GM19328 (cell line): ENCODE data around the gene FLT4.

Source experiments
- ATAC-seq: cut with Tn5 transposase; IDR thresholded peaks from one replicate; pipeline ENCODE4 v1.9.1; 2021; ENCODE audit warnings: mild to moderate bottlenecking, moderate library complexity; ENCODE audit not compliant: unreplicated experiment

Gene FLT4

GRCh38 chr5:180594311-180595045, 54.9 kb downstream of the FLT4 start:
- ATAC-seq = no peak

GRCh38 chr5:180593446-180594206, 55.8 kb downstream of the FLT4 start:
- no peak for ATAC-seq

- ATAC-seq = no peak
These were observed 57.2 kb downstream of the FLT4 start for GRCh38 chr5:180592176-180592575.

- ATAC-seq = no peak
These were observed 58.0 kb downstream of the FLT4 start, which contains the start of gene SCGB3A1 for GRCh38 chr5:180591311-180591887. TSS of gene SCGB3A1 (minus strand) at chr5:180591499. CDS start at chr5:180591462, 37 bp downstream.

GRCh38 chr5:180590543-180591310, 58.7 kb downstream of the FLT4 start:
- no peak for ATAC-seq

- ATAC-seq = no peak
These were observed 59.4 kb downstream of the FLT4 start for GRCh38 chr5:180589771-180590542.

- ATAC-seq = no peak
These were observed 62.5 kb downstream of the FLT4 start for GRCh38 chr5:180586870-180587269.

GRCh38 chr5:180586204-180586603, 63.2 kb downstream of the FLT4 start:
- ATAC-seq = no peak

GRCh38 chr5:180583738-180584137, 65.7 kb downstream of the FLT4 start:
- ATAC-seq = no peak

GRCh38 chr5:180580681-180581080, 68.7 kb downstream of the FLT4 start:
- no peak for ATAC-seq

- no peak for ATAC-seq
These were observed 73.8 kb downstream of the FLT4 start for GRCh38 chr5:180575571-180575970.

GRCh38 chr5:180568914-180569313, 80.5 kb downstream of the FLT4 start:
- no peak for ATAC-seq

- no peak for ATAC-seq
These were observed 85.4 kb downstream of the FLT4 start for GRCh38 chr5:180563994-180564393.

- no peak for ATAC-seq
These were observed 91.2 kb downstream of the FLT4 start for GRCh38 chr5:180558232-180558631.

GRCh38 chr5:180557217-180557809, 92.1 kb downstream of the FLT4 start:
- no peak for ATAC-seq

GRCh38 chr5:180555168-180555921, 94.1 kb downstream of the FLT4 start:
- no peak for ATAC-seq

GRCh38 chr5:180553530-180553929, 95.9 kb downstream of the FLT4 start:
- no peak for ATAC-seq
